GM12864 (cell line): ENCODE data around the gene LINC00632.

ENCODE experiments used
- DNase-seq: peaks from one replicate; pipeline ENCODE4 v3.0.0-alpha.2; 2011; ENCODE audit warnings: low read depth
- H3K4me3 ChIP-seq: 2 replicates; pipeline ENCODE4 v1.5.1; 2011; ENCODE audit warnings: mild to moderate bottlenecking, low read depth, low read length, control low read depth
- TF ChIP-seq, protein P1 (sequence below): IDR thresholded peaks from 2 replicates; pipeline ENCODE4 v1.5.1; 2011; ENCODE audit warnings: low read depth, mild to moderate bottlenecking, moderate library complexity, low read length, control low read depth, inconsistent platforms; ENCODE audit errors: missing control alignments

The LINC00632 gene

DNA sequence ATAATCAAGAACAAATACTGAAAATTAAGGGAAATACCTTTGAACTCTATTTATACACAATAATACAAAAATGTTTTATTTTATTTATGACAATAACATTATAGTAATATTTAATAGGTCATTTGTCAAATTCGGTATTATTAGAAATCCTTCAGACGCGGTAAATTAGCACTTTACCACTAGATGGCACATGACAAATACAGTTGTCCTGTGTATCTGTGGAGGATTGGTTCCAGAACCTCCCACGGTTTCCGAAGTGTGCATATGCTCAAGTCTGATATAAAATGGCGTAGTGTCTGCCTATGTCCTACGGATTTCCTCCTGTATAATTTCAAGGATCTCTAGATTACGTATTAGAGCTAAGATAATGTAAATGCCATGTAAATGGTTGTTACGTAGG is 8.1 kb upstream of the LINC00632 start:
- TF ChIP-seq, protein P1, sequence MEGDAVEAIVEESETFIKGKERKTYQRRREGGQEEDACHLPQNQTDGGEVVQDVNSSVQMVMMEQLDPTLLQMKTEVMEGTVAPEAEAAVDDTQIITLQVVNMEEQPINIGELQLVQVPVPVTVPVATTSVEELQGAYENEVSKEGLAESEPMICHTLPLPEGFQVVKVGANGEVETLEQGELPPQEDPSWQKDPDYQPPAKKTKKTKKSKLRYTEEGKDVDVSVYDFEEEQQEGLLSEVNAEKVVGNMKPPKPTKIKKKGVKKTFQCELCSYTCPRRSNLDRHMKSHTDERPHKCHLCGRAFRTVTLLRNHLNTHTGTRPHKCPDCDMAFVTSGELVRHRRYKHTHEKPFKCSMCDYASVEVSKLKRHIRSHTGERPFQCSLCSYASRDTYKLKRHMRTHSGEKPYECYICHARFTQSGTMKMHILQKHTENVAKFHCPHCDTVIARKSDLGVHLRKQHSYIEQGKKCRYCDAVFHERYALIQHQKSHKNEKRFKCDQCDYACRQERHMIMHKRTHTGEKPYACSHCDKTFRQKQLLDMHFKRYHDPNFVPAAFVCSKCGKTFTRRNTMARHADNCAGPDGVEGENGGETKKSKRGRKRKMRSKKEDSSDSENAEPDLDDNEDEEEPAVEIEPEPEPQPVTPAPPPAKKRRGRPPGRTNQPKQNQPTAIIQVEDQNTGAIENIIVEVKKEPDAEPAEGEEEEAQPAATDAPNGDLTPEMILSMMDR: peak; percentile 28
- H3K4me3 ChIP-seq: no peak overlapping the region
- no peak for DNase-seq

DNA sequence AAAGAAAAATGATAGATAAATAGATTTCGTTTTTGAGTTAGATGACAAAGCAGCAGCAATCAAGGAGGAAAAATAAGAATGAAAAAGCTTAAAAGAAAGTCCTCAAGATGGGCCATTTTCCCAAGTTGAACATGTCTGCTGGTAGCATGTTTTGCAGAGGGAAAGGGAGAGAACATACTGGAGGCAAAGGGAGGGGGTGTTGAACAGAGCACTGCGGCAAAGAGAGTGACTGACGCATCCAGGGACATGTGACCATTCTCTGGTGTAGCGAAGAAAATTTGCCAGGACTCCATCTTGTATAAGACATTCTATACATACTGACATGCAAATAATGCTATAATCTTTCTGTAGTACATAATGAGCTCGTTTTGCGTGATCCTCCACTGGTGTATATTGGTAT is 1.2 kb downstream of the LINC00632 start:
- DNase-seq: no peak
- TF ChIP-seq, protein P1: no peak
- no peak overlapping the region for H3K4me3 ChIP-seq

DNA sequence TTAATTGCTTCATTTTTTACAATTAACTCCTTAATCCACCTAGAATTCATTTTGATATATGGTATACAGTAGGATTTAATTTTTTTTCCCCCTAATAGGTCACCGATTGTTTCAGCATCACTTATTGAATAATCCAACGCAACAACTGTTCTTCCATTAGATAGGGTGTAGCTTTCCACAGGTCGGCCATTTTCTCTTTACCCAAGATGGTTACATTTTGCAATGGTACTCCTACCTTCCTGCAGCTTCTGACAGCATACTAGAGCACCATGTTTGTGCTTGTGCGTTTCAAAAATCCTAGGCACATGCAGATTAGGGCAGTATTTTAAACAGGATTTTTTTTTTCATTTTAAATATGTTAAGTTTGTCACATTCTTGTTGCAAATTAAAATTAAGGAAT is 2.3 kb downstream of the LINC00632 start:
- no peak overlapping the region for H3K4me3 ChIP-seq

DNA sequence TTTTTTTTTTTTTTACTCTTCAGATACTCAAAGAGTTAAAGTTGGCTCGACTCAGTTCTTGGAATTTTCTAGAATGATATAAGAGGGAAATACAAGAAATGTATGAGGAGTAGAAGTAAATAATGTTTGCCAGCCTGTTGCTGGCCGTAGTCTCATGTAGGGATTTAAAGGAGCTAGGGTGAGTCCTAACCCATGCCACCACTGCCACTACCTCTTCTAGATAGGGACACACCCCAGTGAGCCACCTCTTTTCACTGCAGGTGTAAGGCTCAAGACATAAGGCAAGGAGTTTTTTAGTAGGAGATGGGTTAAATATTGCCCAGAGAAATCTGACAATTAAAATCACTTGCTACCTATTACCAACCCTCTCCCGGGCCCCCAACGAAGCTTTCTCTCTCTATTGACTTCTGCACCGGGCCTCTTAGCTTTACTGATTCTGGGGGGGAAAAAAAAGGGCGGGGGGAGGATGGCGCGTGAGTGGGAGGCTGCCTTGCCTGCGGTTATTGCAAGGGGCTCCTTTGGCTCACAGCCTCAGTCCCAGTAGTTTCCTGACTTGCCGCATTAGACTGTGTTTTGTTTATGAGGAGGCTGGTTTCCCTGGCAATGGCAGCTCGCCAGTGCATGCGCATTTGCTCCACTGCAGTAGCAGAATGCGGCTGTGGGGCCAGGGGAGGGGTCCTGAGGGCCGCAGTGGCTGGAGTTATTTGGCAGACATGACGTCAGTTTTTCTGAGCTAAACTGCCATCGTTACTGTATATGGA is 3.0 kb downstream of the LINC00632 start:
- H3K4me3 ChIP-seq: no peak overlapping the region
- TF ChIP-seq, protein P1: no peak
- no peak for DNase-seq

More for the DNA sequence above, 2.3 kb downstream of the LINC00632 start:
- TF ChIP-seq, protein P1: no peak
- no peak for DNase-seq

DNA sequence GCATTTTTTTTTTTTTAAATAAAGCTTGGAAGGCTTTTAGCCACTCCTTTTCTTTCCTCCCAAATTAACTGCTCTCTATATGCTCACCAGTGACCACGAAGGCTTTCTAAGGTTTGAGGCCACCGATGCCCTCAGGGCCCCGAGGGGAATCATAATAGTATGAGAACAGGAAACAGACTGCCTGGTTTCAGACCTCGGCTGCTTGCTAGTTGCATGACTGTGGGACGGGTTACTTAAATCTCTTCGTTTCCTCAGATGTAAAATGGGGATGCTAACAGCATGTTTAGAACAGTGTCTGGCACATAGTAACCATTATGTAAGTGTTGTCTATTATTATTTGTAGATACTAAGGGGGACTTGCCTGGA is 3.6 kb downstream of the LINC00632 start:
- no peak for DNase-seq
- TF ChIP-seq, protein P1: no peak
- no peak overlapping the region for H3K4me3 ChIP-seq

DNA sequence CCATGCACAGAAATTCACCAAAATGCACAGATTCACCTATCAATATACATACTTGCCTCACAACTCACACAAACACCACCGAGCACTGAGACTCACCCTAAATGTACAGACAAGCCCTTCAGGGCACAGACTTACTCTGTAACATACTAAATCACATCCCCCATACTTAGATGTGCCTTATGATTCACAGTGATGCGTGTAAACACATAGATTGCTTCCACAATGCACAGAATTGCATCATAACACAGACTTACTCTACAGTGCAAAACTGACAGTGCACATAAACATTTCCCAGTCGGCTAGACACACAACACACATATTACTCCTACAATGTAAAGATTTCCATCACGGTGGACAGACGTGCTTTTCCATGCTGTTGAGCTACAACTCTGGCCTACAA is 6.2 kb downstream of the LINC00632 start:
- DNase-seq: no peak
- H3K4me3 ChIP-seq: no peak overlapping the region
- TF ChIP-seq, protein P1: no peak

DNA sequence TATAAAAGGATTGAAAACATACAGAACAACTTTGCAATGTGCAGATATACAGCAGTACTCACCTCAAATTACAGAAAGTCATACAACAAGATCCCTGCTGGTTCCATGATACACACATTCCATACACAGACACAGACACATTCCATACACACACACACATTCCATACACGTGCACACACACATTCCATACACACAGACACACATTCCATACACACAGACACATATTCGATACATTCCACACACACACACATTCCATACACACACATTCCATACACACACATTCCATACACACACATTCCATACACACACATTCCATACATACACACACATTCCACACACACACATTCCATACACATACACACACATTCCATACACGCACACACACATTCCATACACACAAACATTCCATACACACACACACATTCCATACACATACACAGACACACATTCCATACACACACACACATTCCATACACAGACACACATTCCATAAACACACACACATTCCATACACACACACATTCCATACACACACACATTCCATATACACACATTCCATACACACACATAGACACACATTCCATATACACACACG is 13.7 kb downstream of the LINC00632 start:
- H3K4me3 ChIP-seq: no peak overlapping the region
- TF ChIP-seq, protein P1: no peak
- no peak for DNase-seq
